Fibroblast of lung (primary cell): ENCODE data around the gene ACSS3.

Source experiments
- CTCF ChIP-seq, 2 donors: IDR thresholded peaks in 1 of 2; conservative IDR thresholded peaks in 1 of 2; 1 replicate in 1 of 2; 2 replicates in 1 of 2; pipeline ENCODE4 v1.5.1; 2011 to 2012; ENCODE audit warnings: low read length in 2 of 2, control low read depth in 1 of 2, inconsistent platforms in 1 of 2, low read depth in 1 of 2, mild to moderate bottlenecking in 1 of 2
- EZH2 ChIP-seq: IDR thresholded peaks from 2 replicates; pipeline ENCODE4 v1.5.1; 2012; ENCODE audit warnings: low read length, control low read depth, mild to moderate bottlenecking; ENCODE audit errors: missing control alignments

GRCh38 chr12:81196595-81196994, 118.7 kb downstream of the ACSS3 start:
- no peak for TF ChIP-seq CTCF (conservative IDR thresholded peaks at IDR 0.05 in 1 of 2, IDR thresholded peaks at IDR 0.05 in 1 of 2; ENCODE audit: low read depth in 1 of 2, low read length in 2 of 2)
- no peak for TF ChIP-seq EZH2
